Measurements from ENCODE around the gene TRMT44.

TRMT44 gene

DNA sequence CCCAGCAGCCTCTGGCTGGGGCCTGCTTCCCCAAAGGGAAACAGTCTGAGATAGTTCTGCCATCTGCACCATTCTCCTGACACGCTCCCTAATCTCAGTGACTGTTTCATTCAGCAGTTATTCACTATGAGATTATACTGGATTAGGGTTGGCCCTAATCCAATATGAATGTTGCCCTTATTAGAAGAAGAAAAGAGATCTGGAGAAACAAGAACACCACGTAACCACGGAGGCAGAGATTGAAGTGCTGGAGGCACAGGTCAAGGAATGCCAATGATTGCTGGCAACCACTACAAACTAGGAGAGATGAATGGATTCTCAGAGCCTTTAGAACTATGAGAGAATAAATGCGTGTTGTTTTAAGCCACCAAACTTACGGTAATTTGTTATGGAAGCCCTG lies 7.4 kb upstream of the TRMT44 start:
- Histone ChIP-seq H3K4me1 (ENCODE audit: insufficient read depth, low read length) (peaks cover 7% of the 10 kb centered on the region), H2AFZ (ENCODE audit: low read depth, low read length) (no peak overlapping the region), H3K4me3 (ENCODE audit: low read length) (no peak overlapping the region), H3K36me3 (ENCODE audit: insufficient read depth, low read length) (no peaks in the 10 kb centered on the region), H3K27me3 (ENCODE audit: insufficient read depth, low read length) (no peaks in the 10 kb centered on the region), H3K9me3 (ENCODE audit: low read length) (no peaks in the 10 kb centered on the region)

DNA sequence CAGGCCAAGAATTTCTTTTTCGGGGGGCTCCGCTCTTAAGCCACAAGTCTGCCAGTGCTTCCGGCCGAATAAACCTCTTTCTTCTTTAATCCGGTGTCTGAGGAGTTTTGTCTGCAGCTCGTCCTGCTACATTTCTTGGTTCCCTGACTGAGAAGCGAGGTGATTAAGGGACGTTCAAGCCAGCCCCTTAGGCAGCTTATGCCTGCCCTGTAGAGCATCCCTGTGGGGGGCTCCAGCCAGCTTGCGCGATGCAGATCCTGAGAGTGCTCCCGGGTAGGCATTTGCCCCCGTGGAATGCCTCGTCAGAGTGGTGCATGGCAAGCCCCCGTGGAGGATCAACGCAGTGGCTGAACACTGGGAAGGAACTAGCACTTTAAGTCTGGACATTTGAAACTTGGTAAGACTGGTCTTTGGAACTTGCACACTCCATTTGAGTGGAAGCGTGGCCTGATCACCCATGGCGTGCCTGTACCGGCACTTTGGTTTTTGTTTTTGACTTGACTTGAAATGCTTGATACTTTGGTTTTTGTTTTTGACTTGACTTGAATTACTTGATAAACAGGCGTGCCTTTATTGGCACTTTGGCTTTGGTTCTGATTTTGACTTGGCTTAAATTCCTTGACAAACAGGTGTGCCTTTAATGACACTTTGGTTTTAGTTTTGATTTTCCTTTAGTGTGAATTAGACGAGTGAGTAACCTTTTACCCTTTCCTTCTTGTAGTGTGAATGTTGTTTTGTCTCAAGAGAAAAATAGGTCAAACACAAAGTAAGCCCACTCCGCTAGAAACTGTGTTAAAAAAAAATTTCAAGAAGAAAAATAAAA lies 6.1 kb upstream of the TRMT44 start:
- Histone ChIP-seq H2AFZ (ENCODE audit: low read depth, low read length) (no peak overlapping the region), H3K36me3 (ENCODE audit: insufficient read depth, low read length) (no peaks in the 10 kb centered on the region), H3K27me3 (ENCODE audit: insufficient read depth, low read length) (no peaks in the 10 kb centered on the region), H3K9me3 (ENCODE audit: low read length) (no peaks in the 10 kb centered on the region), H3K4me1 (ENCODE audit: insufficient read depth, low read length) (peaks cover 11% of the 10 kb centered on the region), H3K4me3 (ENCODE audit: low read length) (no peak overlapping the region)

DNA sequence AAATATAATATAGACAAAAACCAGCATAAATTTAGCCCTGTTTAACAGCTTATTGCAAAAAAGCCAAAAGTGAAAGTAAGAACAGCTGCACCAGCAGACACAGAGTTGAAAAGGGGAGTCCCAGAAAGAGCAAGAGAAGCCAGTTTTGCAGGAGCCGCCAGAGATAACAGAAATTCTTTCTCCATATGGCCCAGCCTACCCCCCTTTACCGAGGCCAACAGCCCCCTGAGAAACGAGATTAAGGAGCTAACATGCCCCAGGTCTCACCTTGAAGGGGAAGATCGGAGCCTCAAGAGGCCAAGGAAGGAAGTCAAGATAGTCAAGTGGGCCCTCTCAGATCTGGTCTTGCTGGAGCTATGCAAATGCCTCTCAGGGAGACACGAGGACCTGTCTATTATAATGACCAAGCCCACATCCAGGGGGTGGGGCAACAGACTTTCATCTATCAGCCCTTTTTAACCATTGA lies 4.9 kb upstream of the TRMT44 start:
- no peak overlapping the region for H3K4me3 ChIP-seq (ENCODE audit: low read length)
- H3K4me1 ChIP-seq (ENCODE audit: insufficient read depth, low read length), result peaks cover 18% of the 10 kb centered on the region
- no peak overlapping the region for H2AFZ ChIP-seq (ENCODE audit: low read depth, low read length)
- no peaks in the 10 kb centered on the region for H3K9me3 ChIP-seq (ENCODE audit: low read length)
- H3K27me3 ChIP-seq (ENCODE audit: insufficient read depth, low read length), result no peaks in the 10 kb centered on the region
- no peaks in the 10 kb centered on the region for H3K36me3 ChIP-seq (ENCODE audit: insufficient read depth, low read length)

DNA sequence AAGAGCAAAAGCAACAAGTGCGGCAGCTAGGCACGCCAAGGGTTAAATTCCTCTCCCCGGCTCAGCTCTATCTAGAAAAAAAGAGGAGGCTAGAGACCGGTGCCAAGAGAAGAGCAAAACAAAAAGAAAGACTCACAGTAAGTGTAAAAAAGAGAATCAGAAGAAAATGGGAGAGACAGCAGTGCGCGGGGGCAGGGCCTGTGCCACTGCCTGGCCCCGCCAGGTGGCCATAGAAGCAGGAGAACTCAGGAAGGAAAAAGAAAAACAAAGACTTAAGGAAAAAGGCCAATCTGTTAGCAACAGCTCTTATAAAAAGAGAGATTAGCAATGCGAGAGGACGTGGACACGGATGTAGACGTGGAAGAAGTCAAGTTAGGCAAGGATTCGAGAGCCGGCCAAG lies 3.3 kb upstream of the TRMT44 start:
- Histone ChIP-seq H2AFZ (ENCODE audit: low read depth, low read length) (no peak overlapping the region), H3K4me1 (ENCODE audit: insufficient read depth, low read length) (peaks cover 29% of the 10 kb centered on the region), H3K27me3 (ENCODE audit: insufficient read depth, low read length) (no peaks in the 10 kb centered on the region), H3K4me3 (ENCODE audit: low read length) (peak overlapping the region; percentile 4), H3K36me3 (ENCODE audit: insufficient read depth, low read length) (no peaks in the 10 kb centered on the region), H3K9me3 (ENCODE audit: low read length) (no peaks in the 10 kb centered on the region)

DNA sequence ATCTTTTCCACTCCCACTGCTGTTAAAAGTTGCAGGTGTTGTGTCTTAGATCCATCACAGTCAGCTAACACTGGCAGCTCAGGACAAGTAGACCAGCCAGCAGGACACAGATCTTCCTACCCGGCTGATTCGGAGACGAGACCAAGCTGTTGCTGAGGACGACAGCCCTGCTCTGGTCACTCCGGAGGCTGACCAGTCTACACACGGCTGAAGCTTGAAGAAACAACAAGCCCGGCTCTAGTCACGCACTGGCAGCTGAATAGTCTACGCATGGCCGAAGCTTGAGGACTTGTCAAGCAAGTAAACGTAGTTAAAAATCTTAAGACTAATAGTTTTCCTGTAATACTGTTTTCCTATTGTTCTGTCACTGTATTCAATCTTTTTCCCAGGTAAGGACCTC lies 1.8 kb upstream of the TRMT44 start:
- Histone ChIP-seq H3K27me3 (ENCODE audit: insufficient read depth, low read length) (no peaks in the 10 kb centered on the region), H3K4me1 (ENCODE audit: insufficient read depth, low read length) (peaks cover 39% of the 10 kb centered on the region), H3K4me3 (ENCODE audit: low read length) (no peak overlapping the region), H2AFZ (ENCODE audit: low read depth, low read length) (no peak overlapping the region), H3K36me3 (ENCODE audit: insufficient read depth, low read length) (no peaks in the 10 kb centered on the region), H3K9me3 (ENCODE audit: low read length) (no peaks in the 10 kb centered on the region)

DNA sequence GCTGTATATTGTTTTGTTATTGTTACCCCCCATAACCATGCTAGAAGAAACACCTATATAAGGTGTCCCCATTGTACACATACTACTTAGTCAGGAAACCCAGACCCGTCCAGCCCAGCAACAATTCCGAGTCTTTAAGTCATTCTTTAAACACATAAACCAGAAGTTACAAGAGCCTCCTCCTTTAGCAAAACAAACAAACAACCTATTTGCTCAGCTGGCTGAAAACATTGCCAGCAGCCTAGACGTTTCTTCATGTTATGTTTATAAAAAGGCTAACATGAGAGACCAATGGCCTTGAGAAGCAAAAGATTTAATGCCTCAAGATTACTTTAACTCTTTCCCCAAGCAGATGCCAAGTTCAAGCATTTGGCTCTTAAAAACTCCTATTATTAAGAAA lies 1.4 kb upstream of the TRMT44 start:
- Histone ChIP-seq H3K9me3 (ENCODE audit: low read length) (no peaks in the 10 kb centered on the region), H3K27me3 (ENCODE audit: insufficient read depth, low read length) (no peaks in the 10 kb centered on the region), H3K36me3 (ENCODE audit: insufficient read depth, low read length) (no peaks in the 10 kb centered on the region), H2AFZ (ENCODE audit: low read depth, low read length) (no peak overlapping the region), H3K4me1 (ENCODE audit: insufficient read depth, low read length) (peaks cover 39% of the 10 kb centered on the region), H3K4me3 (ENCODE audit: low read length) (peak overlapping the region; percentile 76)

DNA sequence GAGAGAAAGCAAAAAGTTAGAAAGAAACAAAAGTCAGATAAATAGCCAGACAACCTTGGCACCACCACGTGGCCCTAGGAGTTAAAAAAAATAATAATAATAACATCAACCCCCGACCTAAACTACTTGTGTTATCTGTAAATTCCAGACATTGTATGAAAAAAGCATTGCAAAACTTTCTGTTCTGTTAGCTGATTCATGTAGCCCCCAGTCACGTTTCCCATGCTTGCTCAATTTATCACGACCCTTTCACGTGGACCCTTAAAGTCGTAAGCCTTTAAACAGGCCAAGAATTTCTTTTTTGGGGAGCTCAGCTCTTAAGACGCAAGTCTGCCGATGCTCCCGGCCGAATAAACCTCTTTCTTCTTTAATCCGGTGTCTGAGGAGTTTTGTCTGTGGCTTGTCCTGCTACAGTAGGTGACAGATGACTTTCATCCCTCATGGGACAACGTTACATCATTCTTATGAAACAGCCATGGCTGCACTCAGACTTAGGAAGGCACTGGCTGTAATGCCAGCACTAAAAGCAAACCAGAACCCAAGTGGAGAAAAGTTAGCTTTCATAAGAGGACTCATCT lies 574 bp upstream of the TRMT44 start:
- Histone ChIP-seq H2AFZ (ENCODE audit: low read depth, low read length) (peak overlapping the region; percentile 65), H3K4me1 (ENCODE audit: insufficient read depth, low read length) (peaks cover 39% of the 10 kb centered on the region), H3K27me3 (ENCODE audit: insufficient read depth, low read length) (no peaks in the 10 kb centered on the region), H3K4me3 (ENCODE audit: low read length) (peak overlapping the region; percentile 76), H3K9me3 (ENCODE audit: low read length) (no peaks in the 10 kb centered on the region), H3K36me3 (ENCODE audit: insufficient read depth, low read length) (no peaks in the 10 kb centered on the region)

DNA sequence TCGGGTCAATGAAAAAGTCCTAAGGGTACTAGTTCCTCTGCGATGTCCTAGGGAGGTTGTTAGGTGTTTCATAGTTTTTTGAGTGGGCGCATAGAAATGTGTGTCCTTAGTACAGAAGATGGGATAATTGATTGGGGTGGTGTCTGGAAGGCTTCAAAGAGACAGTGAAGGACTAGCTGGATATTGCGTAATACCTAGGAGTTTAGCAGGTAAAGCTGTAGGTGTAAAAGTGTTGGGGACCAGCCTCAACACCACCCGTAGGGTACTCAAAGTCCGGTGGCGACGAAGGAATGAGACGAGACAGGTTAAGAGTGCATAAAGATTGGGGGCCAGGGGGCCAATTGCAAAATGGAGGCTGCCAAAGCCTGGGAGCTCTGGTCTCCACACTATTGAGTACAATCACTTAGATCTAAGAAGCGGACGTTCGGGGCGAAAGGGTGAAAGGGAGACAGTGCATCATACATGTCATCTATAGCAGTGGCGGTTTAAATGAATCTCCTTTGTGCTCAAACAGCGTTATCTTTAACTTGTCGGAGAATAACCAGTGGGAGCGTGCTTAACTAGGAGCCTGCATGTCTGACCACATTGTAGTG lies 1.0 kb downstream of the TRMT44 start:
- Histone ChIP-seq H3K27me3 (ENCODE audit: insufficient read depth, low read length) (no peaks in the 10 kb centered on the region), H2AFZ (ENCODE audit: low read depth, low read length) (no peak overlapping the region), H3K36me3 (ENCODE audit: insufficient read depth, low read length) (peaks cover 6% of the 10 kb centered on the region), H3K4me1 (ENCODE audit: insufficient read depth, low read length) (peaks cover 51% of the 10 kb centered on the region), H3K4me3 (ENCODE audit: low read length) (peak overlapping the region; percentile 76), H3K9me3 (ENCODE audit: low read length) (no peaks in the 10 kb centered on the region)

DNA sequence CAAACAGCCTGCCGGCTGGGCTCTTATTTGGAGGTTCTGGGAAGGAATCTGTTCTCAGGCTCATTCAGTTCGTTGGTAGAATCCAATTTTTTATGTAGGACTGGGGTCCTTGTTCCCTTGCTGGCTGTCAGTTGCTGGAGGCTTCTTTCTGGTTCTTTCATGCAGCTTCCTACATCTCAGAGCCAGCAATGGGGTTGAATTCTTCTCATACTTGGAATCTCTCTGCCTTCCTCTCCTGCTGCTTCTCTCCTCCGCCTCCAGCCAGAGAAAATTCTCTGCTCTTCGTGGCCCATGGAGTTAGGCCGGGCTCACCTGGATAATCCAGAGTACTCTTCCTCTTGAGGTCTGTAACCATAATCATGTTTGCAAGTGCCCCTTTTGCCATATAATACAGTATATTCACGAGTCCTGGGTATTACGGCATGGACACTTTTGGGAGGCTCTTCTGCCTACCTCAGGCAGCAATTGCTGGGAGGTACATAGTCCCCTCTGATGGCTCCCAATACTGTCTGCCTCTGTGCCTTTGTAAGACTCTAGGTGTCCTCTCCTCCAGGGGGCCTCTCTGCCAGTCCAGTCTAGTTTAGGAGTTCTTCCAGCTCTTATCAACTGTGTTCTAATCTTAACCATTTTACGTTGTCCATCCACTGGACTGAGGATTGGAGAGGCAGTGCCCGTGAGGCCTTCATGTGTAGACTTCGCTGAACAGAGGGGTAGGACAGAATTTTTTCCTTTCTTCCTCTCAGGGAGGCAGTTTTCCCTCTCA lies 2.2 kb downstream of the TRMT44 start:
- peaks cover 43% of the 10 kb centered on the region for H3K4me1 ChIP-seq (ENCODE audit: insufficient read depth, low read length)
- H3K4me3 ChIP-seq (ENCODE audit: low read length), result peak overlapping the region; percentile 76

DNA sequence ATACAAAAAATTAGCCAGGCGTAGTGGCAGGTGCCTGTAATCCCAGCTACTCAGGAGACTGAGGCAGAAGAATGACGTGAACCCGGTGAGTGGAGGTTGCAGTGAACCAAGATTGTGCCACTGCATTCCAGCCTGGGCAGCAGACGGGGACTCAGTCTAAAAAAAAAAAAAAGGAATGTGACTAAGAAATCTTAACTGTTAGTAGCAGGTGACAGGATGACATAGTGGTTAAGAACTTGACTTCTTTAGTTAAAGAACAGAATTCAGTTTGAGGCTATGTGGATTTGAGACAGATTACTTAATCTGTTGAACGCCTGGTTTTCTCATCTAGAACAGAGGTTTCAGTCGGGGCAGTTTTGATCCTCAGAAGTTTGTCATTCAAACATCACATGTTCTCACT lies 3.2 kb downstream of the TRMT44 start:
- no peak overlapping the region for H2AFZ ChIP-seq (ENCODE audit: low read depth, low read length)
- H3K9me3 ChIP-seq (ENCODE audit: low read length), result no peaks in the 10 kb centered on the region
- no peaks in the 10 kb centered on the region for H3K27me3 ChIP-seq (ENCODE audit: insufficient read depth, low read length)
- H3K4me3 ChIP-seq (ENCODE audit: low read length), result no peak overlapping the region
- peaks cover 45% of the 10 kb centered on the region for H3K4me1 ChIP-seq (ENCODE audit: insufficient read depth, low read length)
- H3K36me3 ChIP-seq (ENCODE audit: insufficient read depth, low read length), result peaks cover 17% of the 10 kb centered on the region

More for the DNA sequence above, 2.2 kb downstream of the TRMT44 start:
- no peaks in the 10 kb centered on the region for H3K27me3 ChIP-seq (ENCODE audit: insufficient read depth, low read length)
- no peak overlapping the region for H2AFZ ChIP-seq (ENCODE audit: low read depth, low read length)
- no peaks in the 10 kb centered on the region for H3K9me3 ChIP-seq (ENCODE audit: low read length)
- peaks cover 17% of the 10 kb centered on the region for H3K36me3 ChIP-seq (ENCODE audit: insufficient read depth, low read length)

DNA sequence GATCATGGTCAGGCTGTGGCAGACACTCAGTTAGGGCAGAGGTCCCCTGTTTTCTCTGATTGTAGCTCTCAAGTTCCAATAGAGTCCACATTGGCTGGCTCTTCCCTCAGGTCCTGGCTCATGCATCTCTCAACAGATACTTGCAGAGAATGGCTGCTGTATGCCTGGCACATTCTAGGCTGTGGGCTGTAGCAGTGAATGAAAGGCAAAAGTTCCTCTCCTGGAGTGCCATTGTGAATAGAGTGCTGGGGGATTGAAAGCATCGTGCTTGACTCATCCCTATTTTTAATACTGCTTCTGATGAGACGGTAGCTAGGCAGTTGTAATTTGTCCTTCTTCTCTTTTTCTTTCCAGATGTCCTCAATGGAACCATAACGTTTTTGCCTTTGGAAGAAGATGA lies 5.5 kb downstream of the TRMT44 start:
- Histone ChIP-seq H3K9me3 (ENCODE audit: low read length) (no peaks in the 10 kb centered on the region), H3K27me3 (ENCODE audit: insufficient read depth, low read length) (no peaks in the 10 kb centered on the region), H3K4me1 (ENCODE audit: insufficient read depth, low read length) (peaks cover 34% of the 10 kb centered on the region), H3K4me3 (ENCODE audit: low read length) (no peak overlapping the region), H2AFZ (ENCODE audit: low read depth, low read length) (no peak overlapping the region), H3K36me3 (ENCODE audit: insufficient read depth, low read length) (peaks cover 22% of the 10 kb centered on the region)

DNA sequence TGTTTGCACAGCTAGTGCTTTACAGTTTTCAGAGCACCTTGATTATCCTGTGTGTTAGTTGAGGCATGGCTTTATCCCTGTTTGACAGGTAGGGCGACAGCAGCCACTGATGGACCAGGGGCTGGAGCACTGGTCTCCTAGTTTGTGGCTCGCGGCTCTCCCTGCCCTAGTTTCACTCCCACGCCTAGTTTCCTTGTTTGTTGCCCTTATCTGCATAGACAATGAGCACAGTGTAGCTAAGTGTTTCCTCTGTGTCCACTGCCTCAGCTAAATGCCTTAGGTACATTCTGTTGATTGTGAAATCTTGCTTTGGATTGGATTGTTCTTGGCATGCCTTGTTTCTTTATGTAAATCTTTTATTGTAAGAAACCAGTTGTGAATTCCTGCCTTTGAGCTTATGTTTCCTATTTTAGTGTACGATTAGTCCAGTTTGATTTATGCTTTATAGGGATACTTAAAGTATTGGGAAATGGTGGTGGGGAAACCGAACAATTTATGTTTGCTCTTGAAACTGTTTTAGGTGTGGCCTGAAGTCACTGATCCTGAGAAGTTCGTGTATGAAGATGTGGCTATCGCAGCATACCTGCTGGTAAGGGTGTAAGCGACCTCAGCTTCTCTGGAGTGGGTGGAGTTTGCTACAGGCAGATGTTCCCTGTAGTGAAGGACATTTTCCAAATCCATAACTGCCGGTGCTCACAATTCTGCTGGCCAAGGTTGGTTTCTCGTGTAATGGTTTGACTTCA lies 11.0 kb downstream of the TRMT44 start:
- H3K27me3 ChIP-seq (ENCODE audit: insufficient read depth, low read length), result no peaks in the 10 kb centered on the region
- H3K9me3 ChIP-seq (ENCODE audit: low read length), result no peaks in the 10 kb centered on the region
- peaks cover 2% of the 10 kb centered on the region for H3K4me1 ChIP-seq (ENCODE audit: insufficient read depth, low read length)
- no peak overlapping the region for H2AFZ ChIP-seq (ENCODE audit: low read depth, low read length)
- H3K36me3 ChIP-seq (ENCODE audit: insufficient read depth, low read length), result peaks cover 62% of the 10 kb centered on the region
- no peak overlapping the region for H3K4me3 ChIP-seq (ENCODE audit: low read length)
